Stimulated activated CD4-positive, alpha-beta T cell treated with anti-CD3 and anti-CD28 coated beads, Interleukin-1b, Interleukin-23, amount 100 ng/mL, for 48 hours (primary cell): Measurements from ENCODE around the gene GPR4.

Source experiments
- DNase-seq: peaks from one replicate; pipeline ENCODE4 v3.0.0-alpha.2; 2020

GPR4 gene

GRCh38 chr19:45547211-45547770 lies 54.7 kb downstream of the GPR4 start:
- DNase-seq, result no peak

- no peak for DNase-seq
Measured at GRCh38 chr19:45542234-45542668, 59.8 kb downstream of the GPR4 start.
